Liver (tissue), 3 donors: ENCODE data around the gene DLK1.

Experiments
- CTCF ChIP-seq: fragments of 150-350 bp; IDR thresholded peaks from 2 replicates; pipeline ENCODE4 v1.5.1; 2017; ENCODE audit warnings: improper control_type of control experiment, low read depth, low read length; ENCODE audit not compliant: missing input control
- EGR1 ChIP-seq, 2 donors: IDR thresholded peaks; 2 replicates each; pipeline ENCODE4 v1.6.1; 2016 to 2018; ENCODE audit warnings: antibody characterized with exemption in 2 of 2, low read depth in 2 of 2
- HNF4A ChIP-seq, 2 donors: conservative IDR thresholded peaks; 2 replicates each; pipeline ENCODE4 v1.6.1; 2016; ENCODE audit warnings: antibody characterized with exemption in 2 of 2, mild to moderate bottlenecking in 2 of 2
- MAX ChIP-seq: IDR thresholded peaks from 2 replicates; pipeline ENCODE4 v1.6.1; 2016; ENCODE audit warnings: antibody characterized with exemption
- RAD21 ChIP-seq, 2 donors: IDR thresholded peaks; 2 replicates each; pipeline ENCODE4 v1.6.1; 2016; ENCODE audit warnings: antibody characterized with exemption in 2 of 2, mild to moderate bottlenecking in 2 of 2
- TAF1 ChIP-seq: conservative IDR thresholded peaks from 2 replicates; pipeline ENCODE4 v1.6.1; 2016; ENCODE audit warnings: antibody characterized with exemption, mild to moderate bottlenecking
- YY1 ChIP-seq: IDR thresholded peaks from 2 replicates; pipeline ENCODE4 v1.6.1; 2016; ENCODE audit warnings: antibody characterized with exemption, mild to moderate bottlenecking
- ZBTB33 ChIP-seq: IDR thresholded peaks from 2 replicates; pipeline ENCODE4 v1.6.1; 2016; ENCODE audit warnings: antibody characterized with exemption
- TF ChIP-seq, protein P1 (sequence below): IDR thresholded peaks from 2 replicates; pipeline ENCODE4 v1.6.1; 2016; ENCODE audit warnings: antibody characterized with exemption
- donor health status: healthy.
- donor health status: healthy.

- TF ChIP-seq CTCF (no peak), YY1 (no peak), ZBTB33 (no peak), MAX (no peak), EGR1 (IDR thresholded peaks at IDR 0.05; ENCODE audit: low read depth in 2 of 2) (no peak), RAD21 (IDR thresholded peaks at IDR 0.05) (no peak), TAF1 (no peak), HNF4A (conservative IDR thresholded peaks at IDR 0.05) (no peak)
- TF ChIP-seq, protein P1, sequence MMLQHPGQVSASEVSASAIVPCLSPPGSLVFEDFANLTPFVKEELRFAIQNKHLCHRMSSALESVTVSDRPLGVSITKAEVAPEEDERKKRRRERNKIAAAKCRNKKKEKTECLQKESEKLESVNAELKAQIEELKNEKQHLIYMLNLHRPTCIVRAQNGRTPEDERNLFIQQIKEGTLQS, result no peak
Observed at GRCh38 chr14:100735271-100735670, 8.6 kb downstream of the DLK1 start.
